NAMALWA (cell line): Measurements from ENCODE around the gene KCNA10.

Experiments used
- DNase-seq: peaks from one replicate; pipeline ENCODE4 v3.0.0-alpha.2; 2015; ENCODE audit warnings: low spot score

The KCNA10 gene

DNA sequence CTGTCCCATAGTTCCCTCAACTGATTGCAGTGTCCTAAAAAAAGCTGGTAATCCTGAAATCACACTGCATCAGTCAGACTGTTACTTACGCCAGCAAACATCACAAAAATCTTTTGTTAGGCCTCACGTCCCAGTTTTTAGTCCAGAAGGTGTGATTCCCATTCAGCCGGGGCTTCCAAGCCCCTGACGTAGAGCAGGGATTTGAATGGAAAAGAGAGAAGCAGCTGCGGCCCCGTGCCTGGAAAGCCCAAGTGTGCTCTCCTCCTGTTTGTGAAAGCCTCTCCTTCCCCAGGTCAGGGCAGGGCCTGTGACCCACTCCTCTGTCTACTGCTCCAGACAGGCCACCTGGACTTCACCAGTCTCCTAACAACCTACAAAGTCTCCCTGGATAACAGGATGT, 20.7 kb downstream of the KCNA10 start:
- no peak for DNase-seq

DNA sequence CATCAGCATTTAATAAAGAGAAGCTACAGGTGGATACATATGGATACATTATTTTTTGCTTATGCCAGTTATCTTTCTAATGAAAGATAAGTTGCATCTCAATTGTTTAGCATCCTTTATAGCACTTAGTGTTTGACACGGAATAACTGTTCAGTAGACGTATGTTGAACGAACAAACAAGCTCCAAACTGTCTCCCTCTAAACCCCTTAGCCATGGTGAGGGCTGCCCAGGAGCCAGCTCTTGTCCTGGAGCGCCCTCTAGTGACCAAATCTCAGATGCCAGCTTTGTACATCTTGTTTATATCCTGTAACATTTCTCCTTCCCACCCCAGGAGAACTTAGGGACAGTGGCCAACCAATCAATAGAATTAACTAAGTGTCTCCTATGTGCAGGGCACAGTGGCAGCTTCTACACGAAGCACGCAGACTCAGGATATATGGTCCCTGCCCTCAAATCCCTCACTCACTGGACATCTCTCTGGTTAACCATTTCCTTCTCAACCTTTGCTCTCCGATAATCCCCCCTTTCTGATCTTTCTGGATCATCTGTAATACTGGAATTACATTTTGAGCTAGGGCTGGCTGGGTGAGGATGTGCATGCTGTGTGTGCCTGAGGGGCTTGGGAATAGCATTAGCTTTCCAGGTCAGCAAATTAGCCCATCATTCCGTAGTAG, 22.9 kb downstream of the KCNA10 start:
- DNase-seq: peak; percentile 86

DNA sequence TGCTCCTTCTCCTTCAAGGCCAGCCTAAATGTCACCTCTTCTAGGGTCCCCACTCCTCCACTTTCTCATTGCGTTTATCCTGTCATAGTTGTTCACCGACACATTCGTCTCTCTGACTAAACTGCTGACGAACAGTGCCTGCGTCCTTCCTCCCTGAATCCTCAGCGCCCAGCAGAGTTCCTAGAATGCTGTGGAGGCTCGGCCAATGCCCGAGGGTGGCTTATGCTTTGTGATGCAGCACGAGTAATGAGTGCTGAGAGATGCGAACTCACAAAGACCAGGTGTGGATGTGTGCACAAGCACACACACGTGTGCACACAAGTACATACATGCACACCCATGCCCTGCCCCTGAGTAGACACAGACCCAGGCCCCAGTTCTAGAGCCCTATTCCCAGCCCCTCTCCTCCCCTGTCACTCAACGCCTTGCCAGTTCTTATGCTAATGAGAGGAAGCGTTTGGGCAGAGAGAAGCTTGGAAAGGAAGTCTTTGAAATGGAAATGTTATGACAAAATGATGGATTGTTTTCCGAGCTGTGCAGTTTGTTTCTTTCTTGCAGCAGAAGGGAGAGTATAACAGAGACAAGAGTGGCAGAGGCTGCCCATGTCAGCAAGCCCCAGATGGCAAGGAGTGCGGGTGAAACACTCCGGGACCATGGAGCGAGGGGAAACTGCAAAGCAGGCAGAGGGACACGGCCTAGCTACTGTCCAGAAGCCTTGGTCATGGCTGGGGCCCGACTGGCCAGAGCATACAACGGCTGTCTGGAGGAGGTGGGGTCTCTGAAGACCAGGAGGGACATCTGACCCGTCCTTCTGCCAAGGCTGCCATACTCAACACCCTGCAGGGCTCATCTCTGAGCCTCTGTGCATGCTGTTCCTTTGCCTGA, 24.2 kb downstream of the KCNA10 start:
- no peak for DNase-seq

DNA sequence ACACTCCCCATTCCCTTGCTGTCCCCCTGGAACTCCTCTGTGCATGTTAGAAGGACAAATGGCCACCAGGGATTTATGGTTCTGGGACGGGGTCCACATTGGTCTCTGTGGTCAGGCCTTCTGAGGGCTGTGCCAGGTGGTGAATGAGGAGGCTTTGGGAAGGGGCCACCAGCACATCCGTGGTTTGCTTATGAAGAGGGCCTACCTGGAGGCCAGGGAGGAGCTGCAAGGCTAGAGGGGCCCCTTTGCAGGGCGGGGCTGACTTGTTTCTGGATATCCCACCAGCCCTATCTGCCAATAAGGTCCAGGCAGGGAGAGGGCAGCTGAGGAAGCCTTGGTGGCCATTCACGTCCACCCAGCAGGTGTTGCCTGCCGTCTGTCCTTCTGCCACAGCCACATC, 24.9 kb downstream of the KCNA10 start:
- no peak for DNase-seq

DNA sequence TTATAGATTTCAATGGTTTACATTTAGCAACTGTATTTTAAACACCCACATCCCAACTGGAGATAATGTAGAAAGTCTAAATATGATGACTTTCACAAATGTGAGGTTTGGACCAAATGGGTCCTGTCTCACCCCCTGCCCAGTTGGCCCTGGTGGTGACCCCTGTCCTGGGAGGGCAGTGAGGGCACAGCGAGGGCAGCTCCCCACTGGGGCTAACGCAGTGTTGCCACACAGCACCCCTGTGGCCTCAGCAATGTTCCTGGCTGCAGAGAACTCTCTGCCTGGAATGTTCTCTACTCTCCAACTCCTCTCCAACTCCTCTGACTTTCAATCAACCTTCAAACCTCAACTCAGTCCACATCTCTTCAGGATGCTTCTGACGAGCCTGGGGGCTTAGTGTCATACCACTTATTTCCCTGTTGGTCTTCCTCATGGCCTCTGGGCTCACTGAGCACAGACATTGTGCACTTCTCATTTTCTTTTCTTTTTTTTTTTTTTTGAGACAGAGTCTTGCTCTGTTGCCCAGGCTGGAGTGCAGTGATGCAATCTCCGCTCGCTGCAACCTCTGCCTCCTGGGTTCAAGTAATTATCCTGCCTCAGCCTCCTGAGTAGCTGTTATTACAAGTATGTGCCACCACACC, 25.8 kb downstream of the KCNA10 start:
- no peak for DNase-seq

DNA sequence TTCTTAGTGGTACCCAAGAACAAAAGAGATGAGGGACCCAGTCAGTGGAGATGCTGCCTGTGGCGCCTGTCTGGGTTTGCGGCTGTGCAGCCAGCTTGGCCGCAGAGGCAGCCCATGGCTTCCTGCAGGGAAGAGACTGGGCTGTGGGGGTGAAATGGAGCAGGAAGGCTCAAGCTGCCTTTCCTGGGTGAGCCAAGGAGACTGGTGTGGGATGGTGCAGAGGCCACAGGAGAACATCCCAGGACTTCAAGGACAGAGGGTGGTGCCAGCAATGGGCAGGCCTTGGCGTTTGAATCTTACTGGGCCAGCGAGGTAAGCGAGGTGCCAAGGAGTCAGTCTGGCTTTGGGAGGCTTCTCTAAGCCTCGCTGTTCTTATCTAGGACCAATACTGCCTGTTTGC, 26.4 kb downstream of the KCNA10 start:
- DNase-seq: no peak

DNA sequence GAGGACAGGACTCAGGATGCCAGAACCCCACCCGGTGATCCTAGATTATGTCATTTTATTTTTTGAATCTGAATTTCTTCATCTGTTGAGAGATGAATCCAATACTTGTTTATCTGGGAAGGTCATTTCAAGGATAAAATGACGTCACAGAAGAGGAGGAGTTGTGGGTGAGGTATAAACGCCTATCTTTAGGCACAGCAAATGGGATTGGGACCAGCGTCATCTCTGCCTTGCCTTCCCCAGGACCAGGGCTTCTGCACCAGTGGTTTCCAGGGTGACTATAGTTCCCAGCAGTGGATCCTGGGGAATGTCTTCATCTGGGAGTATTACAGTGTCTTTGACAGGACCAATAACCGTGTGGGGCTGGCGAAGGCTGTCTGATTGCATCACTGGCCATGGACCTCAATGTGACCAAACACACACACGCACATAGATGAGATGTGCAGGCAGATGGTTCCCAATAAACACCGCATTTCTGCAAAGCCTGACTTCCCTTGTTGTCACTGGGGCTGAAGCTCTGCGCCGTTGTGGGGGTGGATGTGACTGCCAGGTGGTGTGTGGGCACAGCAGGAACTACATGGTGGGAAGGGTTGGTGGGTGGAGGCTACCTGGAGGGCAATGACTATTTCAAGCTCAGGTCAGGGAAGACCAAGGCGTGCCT, 28.1 kb downstream of the KCNA10 start:
- DNase-seq: no peak

DNA sequence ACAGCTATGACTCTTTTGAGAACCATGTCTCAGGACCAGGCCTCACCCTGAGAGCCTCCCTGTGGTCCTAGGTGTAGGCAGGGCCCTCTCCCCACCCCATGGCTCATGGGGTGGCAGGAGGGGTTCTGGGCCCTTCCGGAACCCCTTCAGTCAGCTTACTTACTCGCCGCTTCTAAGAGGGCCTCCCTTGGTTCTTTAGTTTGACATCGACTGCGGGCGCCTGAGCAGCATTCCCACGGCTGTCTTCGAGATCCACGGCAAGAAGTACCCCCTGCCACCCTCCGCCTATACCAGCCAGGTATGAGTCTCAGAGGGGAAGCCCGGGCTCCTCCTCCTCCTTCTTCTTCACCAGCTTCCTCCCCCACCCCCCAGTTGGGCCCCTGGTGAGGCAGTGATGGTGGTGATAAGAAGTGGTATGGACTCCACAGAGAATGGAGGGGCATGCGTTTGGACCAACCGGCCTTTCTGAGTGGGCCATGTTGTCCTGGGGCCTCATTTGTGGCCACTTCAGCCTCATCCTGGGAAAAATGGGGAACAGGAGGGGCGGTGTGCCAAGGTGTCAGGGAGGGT, 28.9 kb downstream of the KCNA10 start:
- no peak for DNase-seq

DNA sequence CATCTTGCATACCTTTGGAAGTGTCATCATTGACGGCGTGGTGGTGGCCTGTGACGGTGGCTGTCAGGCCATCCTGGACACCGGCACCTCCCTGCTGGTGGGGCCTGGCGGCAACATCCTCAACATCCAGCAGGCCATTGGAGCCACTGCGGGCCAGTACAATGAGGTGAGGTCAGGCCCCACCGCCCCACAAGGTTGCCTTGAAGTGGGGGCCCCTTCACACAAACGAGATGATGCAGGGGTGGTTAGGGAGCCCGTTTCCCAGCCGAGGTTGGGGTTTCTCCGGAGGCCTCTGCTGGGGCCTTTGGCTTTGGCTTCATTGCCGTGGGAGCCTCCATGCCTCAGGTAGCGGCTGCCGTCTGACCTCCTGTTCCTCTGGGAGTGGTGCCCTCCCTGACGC, 29.6 kb downstream of the KCNA10 start:
- no peak for DNase-seq

DNA sequence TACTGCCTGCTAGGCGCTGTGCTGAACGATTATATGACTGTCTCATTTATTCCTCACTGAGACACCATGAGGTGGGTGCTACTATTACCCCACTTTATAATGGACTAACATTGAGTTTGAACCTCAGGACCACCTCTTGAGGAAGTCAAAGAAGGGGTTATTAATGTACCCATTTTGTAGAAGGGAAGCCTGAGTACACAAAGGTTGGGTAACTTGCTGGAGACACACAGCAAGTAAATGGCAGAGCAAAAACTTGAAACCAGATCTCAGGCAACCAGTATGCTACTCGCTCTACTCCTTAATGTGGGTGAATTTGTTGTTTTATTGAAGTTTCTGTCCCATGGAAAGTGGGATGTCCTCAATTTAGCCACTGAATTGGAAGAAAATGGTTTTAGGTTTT, 30.1 kb downstream of the KCNA10 start:
- no peak for DNase-seq

DNA sequence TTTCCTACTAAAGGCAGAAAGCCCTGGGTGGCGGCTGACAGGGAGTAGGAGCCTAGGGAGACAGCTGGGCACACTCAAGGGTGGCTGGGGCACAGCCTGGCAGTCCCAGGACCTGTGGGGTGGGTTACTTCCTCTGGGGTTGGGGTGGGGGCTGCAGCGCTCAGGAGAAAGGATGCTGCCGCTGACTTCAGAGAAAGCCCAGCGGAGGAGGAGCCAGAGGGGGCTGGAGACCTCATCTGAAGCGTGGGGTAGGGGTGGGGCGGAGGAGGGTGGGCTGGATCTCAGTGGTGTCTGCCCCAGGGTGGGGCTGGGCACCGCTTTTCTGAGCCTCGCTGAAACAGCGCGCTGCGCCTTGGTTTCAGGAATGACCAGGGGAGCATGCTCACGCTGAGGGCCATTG, 30.8 kb downstream of the KCNA10 start:
- no peak for DNase-seq

DNA sequence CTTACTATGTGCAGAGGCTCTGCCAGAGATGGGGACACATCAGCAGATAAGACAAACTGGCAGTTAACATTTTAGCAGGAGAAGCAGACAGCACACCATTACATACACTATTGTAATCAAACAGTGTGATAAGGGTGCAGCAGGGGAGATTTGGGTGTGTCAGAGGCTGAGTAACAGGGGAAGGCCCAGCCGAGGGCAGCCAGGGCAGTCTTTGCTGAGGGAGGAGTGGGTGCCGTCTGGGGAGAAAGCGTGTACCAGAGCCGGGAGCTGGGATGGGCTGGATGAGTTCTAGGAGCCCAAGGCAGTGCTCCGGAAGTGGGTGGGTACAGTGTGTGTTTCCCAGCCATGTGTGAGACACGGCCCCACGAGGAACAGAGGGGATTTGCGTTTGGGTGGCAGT, 31.2 kb downstream of the KCNA10 start:
- no peak for DNase-seq

DNA sequence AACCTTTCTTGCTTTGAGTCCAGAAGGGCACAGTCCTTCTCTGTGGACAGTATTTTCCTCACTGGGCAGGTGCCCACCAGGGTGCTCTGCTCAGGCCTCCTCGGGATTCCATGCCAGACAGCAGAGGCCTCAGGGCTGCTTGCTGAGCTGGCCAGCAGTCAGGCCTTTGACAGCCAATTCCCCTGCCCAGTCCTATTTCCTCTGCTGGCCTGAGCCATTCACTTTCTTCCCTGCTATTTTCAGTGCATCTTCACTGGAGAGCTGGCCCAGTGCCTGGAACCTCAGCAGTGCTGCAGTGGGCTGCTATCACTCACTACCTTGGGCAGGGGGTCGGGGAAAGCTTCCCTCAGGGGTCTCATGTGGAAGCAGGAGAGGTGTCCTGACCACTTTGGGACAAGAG, 33.2 kb downstream of the KCNA10 start:
- DNase-seq: no peak

DNA sequence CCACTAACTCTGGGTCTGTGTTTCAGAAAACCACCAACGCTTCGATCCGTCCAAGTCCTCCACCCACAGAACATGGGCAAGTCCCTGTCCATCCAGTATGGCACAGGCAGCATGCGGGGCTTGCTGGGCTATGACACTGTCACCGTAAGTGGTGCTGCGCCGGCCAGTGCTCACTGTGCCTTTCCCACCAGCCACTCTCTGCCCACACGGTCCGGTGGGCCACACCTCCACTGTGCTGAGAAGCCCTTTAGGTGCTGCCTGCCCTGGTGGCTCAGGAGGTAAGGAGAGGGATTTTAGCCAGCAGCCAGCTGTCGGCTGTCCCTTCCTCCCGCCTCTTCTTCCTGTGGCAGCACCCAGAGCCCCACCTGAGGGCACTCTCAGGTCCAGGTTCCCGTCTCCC, 34.2 kb downstream of the KCNA10 start:
- no peak for DNase-seq

DNA sequence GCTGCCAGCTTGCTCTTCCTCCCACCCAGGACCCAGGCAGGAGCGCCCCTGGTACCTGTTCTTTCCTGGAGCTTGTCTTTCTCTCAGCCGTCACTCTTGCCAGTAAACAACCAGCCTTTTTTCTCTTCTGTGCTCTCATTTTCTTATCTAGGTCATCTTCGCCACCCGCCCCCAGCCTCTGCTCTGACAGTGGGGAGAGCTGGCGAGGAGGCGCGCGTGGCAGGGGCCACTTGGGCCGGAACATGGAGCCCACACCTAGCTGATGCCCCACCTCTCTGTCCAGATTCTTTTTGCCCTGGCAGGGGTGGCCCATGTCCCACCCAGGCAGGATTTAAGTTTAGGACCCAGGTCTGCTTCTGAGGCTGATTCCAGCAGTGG, 35.7 kb downstream of the KCNA10 start:
- no peak for DNase-seq

DNA sequence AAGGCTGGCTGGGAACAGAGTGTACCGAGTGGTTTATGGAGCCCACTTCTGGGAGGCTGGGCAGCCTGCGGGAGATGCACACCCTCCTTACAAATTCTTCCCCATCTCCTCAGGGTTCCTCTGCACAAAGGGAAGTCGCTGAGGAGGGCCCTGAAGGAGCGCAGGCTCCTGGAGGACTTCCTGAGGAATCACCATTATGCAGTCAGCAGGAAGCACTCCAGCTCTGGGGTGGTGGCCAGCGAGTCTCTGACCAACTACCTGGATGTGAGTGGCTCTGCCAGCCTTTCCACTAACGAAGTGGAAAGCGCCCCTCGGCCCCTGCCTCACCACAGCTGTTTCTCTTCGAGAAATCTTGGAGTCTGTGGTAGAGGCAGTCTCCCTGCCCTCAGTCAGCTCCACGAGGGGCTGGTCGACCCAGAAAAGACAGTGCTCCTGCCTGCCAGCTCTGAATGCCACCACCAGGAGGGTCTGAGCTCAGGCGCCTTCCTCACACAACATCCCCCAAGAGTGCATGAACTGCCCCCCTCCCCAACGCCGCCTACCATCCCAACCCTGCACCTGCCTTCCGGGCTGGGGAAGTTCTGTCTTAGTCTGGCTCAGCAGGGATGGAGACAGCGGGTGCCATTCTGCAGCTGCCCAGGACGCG, 36.2 kb downstream of the KCNA10 start:
- DNase-seq: no peak

DNA sequence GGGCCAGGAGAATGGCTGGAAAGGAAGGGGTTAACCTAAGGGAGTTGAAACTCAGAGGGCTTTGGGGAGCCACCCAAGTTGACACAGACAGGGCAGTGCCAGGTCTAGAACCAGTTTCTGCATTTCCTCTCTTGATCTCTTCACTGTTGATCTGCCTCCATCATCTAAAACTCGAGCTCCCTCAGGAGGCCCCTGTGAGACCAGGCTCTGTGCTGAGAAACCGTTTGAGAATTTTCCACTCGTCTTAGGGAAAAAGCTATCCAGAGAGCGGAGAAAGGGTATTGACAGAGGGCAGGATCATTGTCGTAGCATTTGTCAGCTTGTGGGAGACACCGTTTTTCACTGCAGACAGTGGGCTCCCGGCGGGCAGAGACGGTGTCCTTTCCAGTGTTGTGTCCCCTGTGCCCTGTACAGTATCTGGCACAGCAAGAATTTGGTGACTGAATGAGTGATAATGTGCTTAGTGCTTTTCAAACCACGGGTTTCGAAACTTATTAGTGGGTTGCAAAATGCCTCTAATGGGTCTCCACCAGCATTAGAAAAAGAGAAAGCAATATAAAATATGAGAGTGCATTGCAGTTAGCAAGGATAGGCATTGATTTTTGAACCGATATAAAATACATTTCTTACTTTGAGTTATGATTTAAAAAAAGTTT, 36.9 kb downstream of the KCNA10 start:
- DNase-seq: no peak

DNA sequence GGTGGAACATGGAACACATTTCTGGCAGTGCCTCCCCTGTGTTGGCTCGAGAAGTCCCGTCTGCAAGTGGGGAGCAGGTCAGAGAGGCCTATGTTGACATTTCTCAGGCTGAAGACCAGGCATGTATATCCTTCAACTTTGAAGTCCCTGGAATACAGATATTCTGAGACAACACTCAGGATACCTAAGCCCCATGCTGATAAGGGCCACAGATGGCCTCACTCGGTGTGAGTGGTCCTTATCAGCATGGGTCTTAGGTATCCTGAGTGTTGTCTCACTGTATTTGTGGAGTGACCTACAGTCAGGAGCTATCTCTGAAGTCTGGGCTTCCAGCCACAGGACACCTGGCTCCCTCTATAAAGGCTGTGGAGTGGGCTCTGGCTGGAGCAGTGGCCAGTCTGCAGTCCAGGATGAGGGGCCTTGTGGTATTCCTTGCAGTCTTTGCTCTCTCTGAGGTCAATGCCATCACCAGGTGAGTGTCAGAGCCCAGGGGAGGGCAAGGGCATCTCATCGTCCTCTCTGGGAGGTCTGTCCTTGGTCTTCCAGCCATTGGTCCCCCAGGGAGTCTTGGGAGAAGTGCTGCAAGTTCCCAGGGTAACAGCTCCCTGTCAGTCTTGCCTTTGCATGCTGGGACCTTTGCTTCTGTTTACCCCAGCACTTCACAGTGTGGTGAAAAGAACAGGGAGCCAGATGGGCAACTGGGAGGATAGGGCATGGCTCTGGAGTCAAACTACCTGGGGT, 38.4 kb downstream of the KCNA10 start:
- no peak for DNase-seq

DNA sequence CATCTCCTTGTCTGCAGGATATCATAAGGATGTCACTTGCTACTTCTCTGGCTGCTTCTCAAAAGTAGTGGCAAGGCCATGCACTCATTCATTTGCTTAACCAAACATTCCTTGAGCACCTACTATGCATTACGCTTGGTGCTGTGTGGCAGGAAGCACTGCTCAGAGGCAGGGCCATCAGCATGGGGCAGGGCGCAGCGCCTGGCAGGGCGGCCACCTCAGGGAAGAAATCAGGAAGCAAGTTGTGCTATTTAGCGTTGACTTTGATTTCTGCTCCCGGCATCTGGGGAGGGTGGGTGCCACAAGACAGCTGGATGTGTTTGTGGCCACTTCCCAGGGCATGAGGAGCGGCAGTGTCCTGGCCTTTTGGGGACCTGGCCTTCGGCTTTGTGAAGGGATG, 40.1 kb downstream of the KCNA10 start:
- DNase-seq: no peak

DNA sequence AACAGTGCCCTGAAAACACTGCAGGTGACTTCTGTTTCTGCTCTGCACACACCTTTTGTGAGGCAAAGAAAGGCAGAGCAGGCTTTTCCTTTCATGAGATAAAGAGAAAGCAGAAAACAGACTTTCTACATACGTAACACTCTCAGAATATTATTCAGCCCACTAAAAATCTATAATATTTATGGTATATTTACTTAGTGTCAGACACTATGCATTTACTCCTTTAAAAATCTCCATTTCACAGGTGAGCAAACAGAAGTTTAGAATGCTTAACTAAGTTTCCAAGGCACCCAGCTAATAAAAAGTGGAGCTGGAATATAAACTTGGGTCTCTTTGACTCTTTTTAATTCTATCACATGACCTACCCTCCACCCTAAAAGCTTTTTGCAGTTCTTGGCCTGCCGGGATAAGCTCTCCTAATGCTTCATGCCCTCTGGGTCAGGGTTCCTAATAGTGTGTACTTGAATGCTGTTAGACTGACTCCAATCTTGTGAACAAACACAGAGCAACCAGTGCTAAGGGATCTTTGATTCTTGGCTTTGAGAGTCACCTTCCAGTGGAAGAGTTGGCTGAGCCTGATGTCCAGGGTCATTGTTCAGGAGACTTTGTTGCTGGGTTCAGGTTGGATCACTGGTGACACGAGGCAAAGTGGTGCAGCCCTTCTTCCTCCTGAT, 40.9 kb downstream of the KCNA10 start:
- DNase-seq: no peak
